ENCODE results near the gene IL25. TPM values are rescaled to one million over a fixed set of nuclear protein-coding genes. Genes with fewer than 3 reads are reported as not detected.
"Not testable (repeated sequence)": the region's sequence is repeated elsewhere in the genome, so short reads cannot be mapped to it uniquely, and the experiment has no call there.

Gene IL25
- total and polyA plus RNA-seq, 7 experiments from 2014 or later, result not detected

DNA sequence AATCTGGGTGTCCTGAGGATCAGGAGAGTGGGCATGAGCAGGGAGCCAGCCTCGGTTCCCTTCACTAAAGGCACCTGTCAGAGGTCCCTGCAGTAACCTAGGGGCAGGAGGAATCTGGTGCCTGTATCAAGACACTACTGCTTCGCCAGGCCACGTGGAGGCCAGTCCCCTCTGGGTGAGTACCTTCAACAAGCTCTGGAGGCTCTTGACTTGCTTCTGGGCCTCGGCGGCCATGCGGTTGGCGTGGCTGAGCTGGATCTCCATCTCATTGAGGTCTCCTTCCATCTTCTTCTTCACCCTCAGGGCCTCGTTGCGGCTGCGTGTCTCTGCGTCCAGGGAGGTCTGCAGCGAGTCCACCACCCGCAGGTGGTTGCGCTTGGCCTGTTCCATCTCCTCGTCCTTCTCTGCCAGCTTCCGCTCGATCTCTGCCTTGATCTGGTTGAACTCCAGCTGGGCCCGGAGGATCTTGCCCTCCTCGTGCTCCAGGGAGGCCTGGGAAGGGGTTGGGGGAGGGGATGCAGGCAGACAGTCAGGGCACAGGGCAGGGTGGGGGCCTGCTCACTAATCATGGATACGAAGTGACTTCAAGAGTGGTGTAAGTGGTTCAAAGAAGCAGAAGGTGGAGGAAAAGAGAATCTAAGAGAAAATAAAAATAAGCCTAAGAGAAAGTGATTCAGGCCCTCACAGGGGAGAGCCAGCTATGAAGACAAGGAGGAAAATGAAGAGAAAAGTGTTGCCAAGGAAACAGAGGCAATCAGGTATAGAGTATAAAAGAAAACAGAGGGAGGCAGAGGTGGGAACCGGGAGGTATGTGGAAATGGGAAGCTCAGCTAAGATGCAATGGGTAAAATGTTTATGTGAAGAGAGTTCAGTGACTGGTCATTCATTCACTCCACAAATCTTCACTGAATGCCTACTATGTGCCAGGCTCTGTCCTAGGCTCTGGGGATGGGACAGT, 43.5 kb downstream of the IL25 start:
- no peak overlapping the region for H3K27ac ChIP-seq (ENCODE audit: low read depth, low read length)
- intact Hi-C loops (cut with micrococcal nuclease), result no loop called here
- Mint-ChIP-seq H3K4me3 (no peak overlapping the region), H3K27ac (peak overlapping the region in 1 of 9 donors; percentile 13), H3K9me3 (no peaks in the 10 kb centered on the region), H3K36me3 (no peaks in the 10 kb centered on the region), H3K27me3 (peaks cover 0 to 12% (median 0%) of the 10 kb centered on the region in 5 donors), H3K4me1 (peaks cover 0 to 8% (median 0%) of the 10 kb centered on the region in 7 donors)
- H3K36me3 ChIP-seq (ENCODE audit: control insufficient read depth in 2 of 3, insufficient read depth in 3 of 3, low read length in 3 of 3), result no peaks in the 10 kb centered on the region
- no peak overlapping the region for H3K4me3 ChIP-seq (ENCODE audit: low read length)
- no peak for ATAC-seq
- no peaks in the 10 kb centered on the region for H3K4me1 ChIP-seq (ENCODE audit: control insufficient read depth in 2 of 2, insufficient read depth in 2 of 2, low read length in 2 of 2)
- ChIA-PET POLR2A (no interaction called here), CTCF (no interaction called here)
- H3K27me3 ChIP-seq (ENCODE audit: control insufficient read depth in 2 of 2, insufficient read depth in 2 of 2, low read length in 2 of 2), result no peaks in the 10 kb centered on the region
- no peak for DNase-seq
- H3K9me3 ChIP-seq (ENCODE audit: control insufficient read depth in 2 of 3, low read length in 3 of 3), result no peaks in the 10 kb centered on the region

DNA sequence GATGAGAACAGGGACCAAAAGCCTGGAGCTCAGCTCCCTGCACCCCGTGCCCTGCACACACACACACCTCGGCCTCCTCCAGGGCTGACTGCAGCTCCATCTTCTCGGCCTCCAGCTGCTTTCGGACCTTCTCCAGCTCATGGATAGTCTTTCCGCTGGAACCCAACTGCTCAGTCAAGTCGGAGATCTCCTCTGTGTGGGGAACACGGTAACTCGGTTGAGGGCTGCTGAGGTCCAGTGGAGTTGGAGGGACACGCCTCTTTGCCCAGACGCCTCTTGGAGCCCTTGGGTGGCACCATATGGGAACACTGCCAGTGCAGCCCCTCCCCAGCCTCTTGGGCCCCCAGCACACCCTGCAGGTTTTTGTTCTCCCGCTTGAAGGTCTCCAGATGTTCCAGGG, 44.2 kb downstream of the IL25 start:
- peaks cover 0 to 9% (median 0%) of the 10 kb centered on the region in 5 donors for H3K27me3 Mint-ChIP-seq
- no peak overlapping the region for H3K4me3 Mint-ChIP-seq
- H3K4me1 Mint-ChIP-seq, result peaks cover 0 to 15% (median 0%) of the 10 kb centered on the region in 7 donors
- Histone ChIP-seq H3K36me3 (ENCODE audit: control insufficient read depth in 2 of 3, insufficient read depth in 3 of 3, low read length in 3 of 3) (no peaks in the 10 kb centered on the region), H3K4me1 (ENCODE audit: control insufficient read depth in 2 of 2, insufficient read depth in 2 of 2, low read length in 2 of 2) (no peaks in the 10 kb centered on the region), H3K27ac (ENCODE audit: low read depth, low read length) (no peak overlapping the region), H3K27me3 (ENCODE audit: control insufficient read depth in 2 of 2, insufficient read depth in 2 of 2, low read length in 2 of 2) (no peaks in the 10 kb centered on the region), H3K9me3 (ENCODE audit: control insufficient read depth in 2 of 3, low read length in 3 of 3) (no peaks in the 10 kb centered on the region), H3K4me3 (ENCODE audit: low read length) (no peak overlapping the region)
- CTCF ChIA-PET, result no interaction called here
- no peak overlapping the region for H3K27ac Mint-ChIP-seq
- ATAC-seq (no peak), DNase-seq (no peak)
- intact Hi-C loops (cut with micrococcal nuclease), result no loop called here
- no peaks in the 10 kb centered on the region for H3K36me3 Mint-ChIP-seq
- POLR2A ChIA-PET, result no interaction called here
- no peaks in the 10 kb centered on the region for H3K9me3 Mint-ChIP-seq

DNA sequence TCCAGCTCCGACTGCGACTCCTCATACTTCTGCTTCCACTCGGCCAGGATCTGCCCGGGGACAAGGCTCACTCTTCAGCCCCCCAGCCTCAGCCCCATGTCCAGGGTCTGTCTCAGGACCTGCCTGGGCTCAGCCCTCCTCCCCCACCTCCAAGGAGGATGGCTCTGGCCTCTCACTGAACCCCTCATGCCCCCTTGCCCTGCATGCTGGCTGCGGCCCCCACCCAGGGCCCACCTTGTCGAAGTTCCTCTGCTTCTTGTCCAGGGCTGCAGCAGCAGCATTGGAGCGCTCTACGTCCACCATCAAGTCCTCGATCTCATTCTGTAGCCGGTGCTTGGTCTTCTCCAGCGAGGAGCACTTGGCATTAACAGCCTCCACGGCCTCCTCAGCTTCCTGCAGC, 44.7 kb downstream of the IL25 start:
- H3K4me3 ChIP-seq (ENCODE audit: low read length); CTCF ChIA-PET; DNase-seq; ATAC-seq; H3K4me3 Mint-ChIP-seq; H3K27me3 ChIP-seq (ENCODE audit: control insufficient read depth in 2 of 2, insufficient read depth in 2 of 2, low read length in 2 of 2); H3K27ac Mint-ChIP-seq; intact Hi-C loops (cut with micrococcal nuclease); H3K36me3 Mint-ChIP-seq; H3K27me3 Mint-ChIP-seq; H3K9me3 ChIP-seq (ENCODE audit: control insufficient read depth in 2 of 3, low read length in 3 of 3); H3K4me1 ChIP-seq (ENCODE audit: control insufficient read depth in 2 of 2, insufficient read depth in 2 of 2, low read length in 2 of 2); H3K27ac ChIP-seq (ENCODE audit: low read depth, low read length); H3K9me3 Mint-ChIP-seq; H3K36me3 ChIP-seq (ENCODE audit: control insufficient read depth in 2 of 3, insufficient read depth in 3 of 3, low read length in 3 of 3): not testable (repeated sequence)
- H3K4me1 Mint-ChIP-seq, result peaks cover 0 to 19% (median 0%) of the 10 kb centered on the region in 7 donors
- POLR2A ChIA-PET, result interaction anchor here (0.6 kb wide), 1 partner anchor 25 kb away, joined by 5 read pairs; no protein-coding TSS in a partner anchor

DNA sequence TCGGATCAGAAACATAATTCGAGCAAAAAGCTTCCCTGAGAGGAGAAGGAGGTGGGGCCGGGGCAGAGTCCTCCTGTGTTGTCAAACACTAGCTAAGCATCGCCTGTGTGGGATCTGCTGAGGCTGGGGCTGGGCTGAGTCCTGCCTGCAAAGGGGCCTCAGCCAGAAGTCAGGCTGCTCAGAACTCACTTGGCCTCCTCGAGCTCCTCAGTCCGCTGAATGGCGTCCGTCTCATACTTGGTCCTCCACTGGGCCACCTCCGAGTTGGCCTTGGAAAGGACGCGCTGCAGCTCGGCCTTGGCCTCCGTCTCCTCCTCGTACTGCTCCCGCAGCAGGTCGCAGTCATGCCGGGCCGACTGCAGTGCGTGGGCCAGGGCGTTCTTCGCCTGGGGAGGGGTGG, 45.4 kb downstream of the IL25 start:
- no peak overlapping the region for H3K4me3 ChIP-seq (ENCODE audit: low read length)
- no peaks in the 10 kb centered on the region for H3K9me3 ChIP-seq (ENCODE audit: control insufficient read depth in 2 of 3, low read length in 3 of 3)
- H3K27ac ChIP-seq (ENCODE audit: low read depth, low read length), result no peak overlapping the region
- no peak overlapping the region for H3K4me3 Mint-ChIP-seq
- H3K4me1 Mint-ChIP-seq, result peaks cover 0 to 19% (median 0%) of the 10 kb centered on the region in 7 donors
- DNase-seq, result no peak
- H3K4me1 ChIP-seq (ENCODE audit: control insufficient read depth in 2 of 2, insufficient read depth in 2 of 2, low read length in 2 of 2), result no peaks in the 10 kb centered on the region
- no peaks in the 10 kb centered on the region for H3K36me3 ChIP-seq (ENCODE audit: control insufficient read depth in 2 of 3, insufficient read depth in 3 of 3, low read length in 3 of 3)
- no peak overlapping the region for H3K27ac Mint-ChIP-seq
- H3K9me3 Mint-ChIP-seq, result no peaks in the 10 kb centered on the region
- intact Hi-C loops (cut with micrococcal nuclease), result no loop called here
- no peak for ATAC-seq
- H3K36me3 Mint-ChIP-seq, result no peaks in the 10 kb centered on the region
- ChIA-PET POLR2A (no interaction called here), CTCF (no interaction called here)
- no peaks in the 10 kb centered on the region for H3K27me3 ChIP-seq (ENCODE audit: control insufficient read depth in 2 of 2, insufficient read depth in 2 of 2, low read length in 2 of 2)
- H3K27me3 Mint-ChIP-seq, result peaks cover 0 to 9% (median 0%) of the 10 kb centered on the region in 5 donors

DNA sequence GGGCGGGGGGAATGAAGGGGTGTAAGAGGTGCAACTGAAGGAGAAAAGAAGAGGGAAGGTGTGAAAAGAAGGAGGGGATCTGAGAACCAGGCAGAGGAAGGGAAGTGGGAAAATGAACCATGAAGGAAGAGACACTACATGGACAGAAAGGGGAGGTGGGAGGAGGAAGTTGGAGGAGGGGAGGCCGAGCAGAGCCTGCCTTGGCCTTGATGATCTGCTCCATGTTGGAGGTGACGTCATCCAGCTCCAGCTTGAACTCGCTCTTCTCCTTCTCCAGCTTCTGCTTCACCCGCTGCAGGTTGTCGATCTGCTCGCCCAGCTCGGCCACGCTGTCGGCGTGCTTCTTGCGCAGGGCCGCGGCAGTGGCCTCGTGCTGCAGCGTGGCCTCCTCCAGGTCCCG, 47.0 kb downstream of the IL25 start:
- peak overlapping the region in 1 of 9 donors; percentile 39 for H3K27ac Mint-ChIP-seq
- ATAC-seq; H3K36me3 ChIP-seq (ENCODE audit: control insufficient read depth in 2 of 3, insufficient read depth in 3 of 3, low read length in 3 of 3); POLR2A ChIA-PET; H3K9me3 Mint-ChIP-seq; H3K4me3 ChIP-seq (ENCODE audit: low read length); H3K4me3 Mint-ChIP-seq; H3K36me3 Mint-ChIP-seq; H3K4me1 ChIP-seq (ENCODE audit: control insufficient read depth in 2 of 2, insufficient read depth in 2 of 2, low read length in 2 of 2); H3K27ac ChIP-seq (ENCODE audit: low read depth, low read length); DNase-seq; H3K27me3 ChIP-seq (ENCODE audit: control insufficient read depth in 2 of 2, insufficient read depth in 2 of 2, low read length in 2 of 2); H3K9me3 ChIP-seq (ENCODE audit: control insufficient read depth in 2 of 3, low read length in 3 of 3); intact Hi-C loops (cut with micrococcal nuclease); CTCF ChIA-PET: not testable (repeated sequence)
- H3K27me3 Mint-ChIP-seq, result peaks cover 0 to 13% (median 0%) of the 10 kb centered on the region in 5 donors
- H3K4me1 Mint-ChIP-seq, result peaks cover 0 to 23% (median 0%) of the 10 kb centered on the region in 7 donors

DNA sequence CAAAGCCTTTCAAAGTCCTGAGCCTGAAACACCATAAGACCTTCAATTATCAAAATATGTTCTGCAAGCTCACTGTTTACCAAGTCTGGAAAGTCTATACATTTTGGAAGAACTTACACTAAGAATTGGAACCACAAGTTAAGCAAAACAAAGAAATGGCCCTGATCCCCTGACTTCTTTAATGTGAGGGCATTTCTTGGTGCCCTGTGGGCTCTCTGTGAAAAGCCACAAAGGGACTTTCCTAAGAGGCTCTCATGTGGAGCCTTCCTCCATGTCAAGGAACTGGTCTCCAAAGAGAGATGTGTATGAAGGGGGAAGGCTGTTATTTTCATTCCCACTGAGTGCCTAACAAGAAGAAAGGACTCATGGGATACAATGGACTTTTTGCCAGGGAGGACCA, 49.0 kb downstream of the IL25 start:
- H3K4me1 Mint-ChIP-seq, result peaks cover 0 to 23% (median 0%) of the 10 kb centered on the region in 7 donors
- no peaks in the 10 kb centered on the region for H3K9me3 ChIP-seq (ENCODE audit: control insufficient read depth in 2 of 3, low read length in 3 of 3)
- peaks cover 0 to 8% (median 0%) of the 10 kb centered on the region in 5 donors for H3K27me3 Mint-ChIP-seq
- H3K27ac ChIP-seq (ENCODE audit: low read depth, low read length), result no peak overlapping the region
- H3K36me3 ChIP-seq (ENCODE audit: control insufficient read depth in 2 of 3, insufficient read depth in 3 of 3, low read length in 3 of 3), result no peaks in the 10 kb centered on the region
- peak overlapping the region in 1 of 10 donors; percentile 26 for H3K4me3 Mint-ChIP-seq
- no peak for ATAC-seq
- no peak overlapping the region for H3K4me3 ChIP-seq (ENCODE audit: low read length)
- no peaks in the 10 kb centered on the region for H3K27me3 ChIP-seq (ENCODE audit: control insufficient read depth in 2 of 2, insufficient read depth in 2 of 2, low read length in 2 of 2)
- intact Hi-C loops (cut with micrococcal nuclease), result no loop called here
- DNase-seq, result no peak
- no peaks in the 10 kb centered on the region for H3K4me1 ChIP-seq (ENCODE audit: control insufficient read depth in 2 of 2, insufficient read depth in 2 of 2, low read length in 2 of 2)
- no peaks in the 10 kb centered on the region for H3K36me3 Mint-ChIP-seq
- no peaks in the 10 kb centered on the region for H3K9me3 Mint-ChIP-seq
- ChIA-PET POLR2A (no interaction called here), CTCF (no interaction called here)
- peak overlapping the region in 2 of 9 donors; percentile 18 to 84 for H3K27ac Mint-ChIP-seq

DNA sequence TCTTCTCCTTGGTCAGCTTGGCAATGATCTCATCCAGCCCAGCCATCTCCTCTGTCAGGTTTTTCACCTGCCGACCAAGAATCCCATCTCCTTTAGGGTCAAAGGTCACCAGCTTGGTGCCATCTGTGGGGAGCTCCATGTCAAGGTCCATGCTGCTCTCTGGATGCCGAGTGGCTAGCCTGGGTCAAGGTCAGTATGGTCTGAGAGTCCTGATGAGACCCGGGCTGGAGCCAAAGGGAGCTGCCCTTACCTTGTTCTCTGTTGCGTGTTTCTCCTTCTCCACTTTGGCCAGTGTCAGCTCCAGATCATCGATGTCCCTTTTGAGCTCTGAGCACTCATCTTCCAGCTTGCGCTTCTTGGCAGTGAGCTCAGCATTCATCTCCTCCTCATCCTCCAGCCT, 51.0 kb downstream of the IL25 start:
- Histone ChIP-seq H3K4me1 (ENCODE audit: control insufficient read depth in 2 of 2, insufficient read depth in 2 of 2, low read length in 2 of 2) (no peaks in the 10 kb centered on the region), H3K4me3 (ENCODE audit: low read length) (no peak overlapping the region), H3K36me3 (ENCODE audit: control insufficient read depth in 2 of 3, insufficient read depth in 3 of 3, low read length in 3 of 3) (no peaks in the 10 kb centered on the region), H3K27me3 (ENCODE audit: control insufficient read depth in 2 of 2, insufficient read depth in 2 of 2, low read length in 2 of 2) (no peaks in the 10 kb centered on the region), H3K27ac (ENCODE audit: low read depth, low read length) (no peak overlapping the region), H3K9me3 (ENCODE audit: control insufficient read depth in 2 of 3, low read length in 3 of 3) (no peaks in the 10 kb centered on the region)
- ChIA-PET POLR2A (no interaction called here), CTCF (no interaction called here)
- Mint-ChIP-seq H3K9me3 (no peaks in the 10 kb centered on the region), H3K36me3 (no peaks in the 10 kb centered on the region), H3K4me1 (peaks cover 0 to 23% (median 0%) of the 10 kb centered on the region in 7 donors), H3K4me3 (no peak overlapping the region), H3K27me3 (peaks cover 0 to 8% (median 0%) of the 10 kb centered on the region in 5 donors), H3K27ac (no peak overlapping the region)
- DNase-seq (no peak), ATAC-seq (no peak)
- intact Hi-C loops (cut with micrococcal nuclease), result no loop called here

Data from naive thymus-derived CD4-positive, alpha-beta T cell (primary cell).